ENCODE data around the gene GABRG3. TPM values are rescaled to one million over a fixed set of nuclear protein-coding genes. Genes with fewer than 3 reads are reported as not detected.

Gene GABRG3
- polyA plus RNA-seq, 1 donor (not counting 4 experiments of a cell fraction or from before 2014, with no cell fraction given), result not detected

DNA sequence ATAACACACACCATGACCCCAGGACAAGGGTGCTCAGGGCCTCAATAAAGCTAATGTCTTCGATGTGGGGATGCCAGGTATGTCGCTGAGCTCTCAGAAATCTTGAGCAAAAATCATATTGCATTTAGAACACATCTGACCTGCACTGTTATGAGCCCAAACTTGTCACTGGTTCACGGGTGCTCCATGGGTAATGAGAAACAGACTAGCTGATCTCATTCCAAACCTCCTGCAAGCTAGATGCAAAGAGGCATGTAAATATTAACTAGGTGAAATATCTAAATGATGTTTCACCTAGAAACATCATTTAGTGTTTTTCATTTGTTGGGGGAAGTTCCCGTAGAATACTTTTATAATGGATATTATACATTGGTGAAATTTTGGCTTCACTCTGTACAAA is 578.8 kb downstream of the GABRG3 start:
- no peak overlapping the region for H3K27ac ChIP-seq (ENCODE audit: control insufficient read depth, insufficient read depth, low read length)
- no peaks in the 10 kb centered on the region for H3K79me2 ChIP-seq (ENCODE audit: control insufficient read depth, insufficient read depth, low read length)
- no peak overlapping the region for H2AFZ ChIP-seq (ENCODE audit: control insufficient read depth, low read length)
- dilution Hi-C loops (cut with MboI; ENCODE audit: extremely low pct_ligation_motif_present, low sequenced_read_pairs), result no loop called here
- H4K20me1 ChIP-seq (ENCODE audit: control insufficient read depth, extremely low read depth, insufficient read depth, low read length), result no peaks in the 10 kb centered on the region
- no peaks in the 10 kb centered on the region for H3K4me1 ChIP-seq (ENCODE audit: control insufficient read depth, extremely low read depth, insufficient read depth, low read length)
- H3K9me3 ChIP-seq (ENCODE audit: control insufficient read depth, low read depth, low read length), result no peaks in the 10 kb centered on the region
- no peaks in the 10 kb centered on the region for H3K9me1 ChIP-seq (ENCODE audit: control insufficient read depth, extremely low read depth, insufficient read depth, low read length)
- DNase-seq (ENCODE audit: low read depth, low spot score) (no peak), FAIRE-seq (no peak)
- TF ChIP-seq, protein P1, sequence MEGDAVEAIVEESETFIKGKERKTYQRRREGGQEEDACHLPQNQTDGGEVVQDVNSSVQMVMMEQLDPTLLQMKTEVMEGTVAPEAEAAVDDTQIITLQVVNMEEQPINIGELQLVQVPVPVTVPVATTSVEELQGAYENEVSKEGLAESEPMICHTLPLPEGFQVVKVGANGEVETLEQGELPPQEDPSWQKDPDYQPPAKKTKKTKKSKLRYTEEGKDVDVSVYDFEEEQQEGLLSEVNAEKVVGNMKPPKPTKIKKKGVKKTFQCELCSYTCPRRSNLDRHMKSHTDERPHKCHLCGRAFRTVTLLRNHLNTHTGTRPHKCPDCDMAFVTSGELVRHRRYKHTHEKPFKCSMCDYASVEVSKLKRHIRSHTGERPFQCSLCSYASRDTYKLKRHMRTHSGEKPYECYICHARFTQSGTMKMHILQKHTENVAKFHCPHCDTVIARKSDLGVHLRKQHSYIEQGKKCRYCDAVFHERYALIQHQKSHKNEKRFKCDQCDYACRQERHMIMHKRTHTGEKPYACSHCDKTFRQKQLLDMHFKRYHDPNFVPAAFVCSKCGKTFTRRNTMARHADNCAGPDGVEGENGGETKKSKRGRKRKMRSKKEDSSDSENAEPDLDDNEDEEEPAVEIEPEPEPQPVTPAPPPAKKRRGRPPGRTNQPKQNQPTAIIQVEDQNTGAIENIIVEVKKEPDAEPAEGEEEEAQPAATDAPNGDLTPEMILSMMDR (optimal IDR thresholded peaks at IDR 0.05 in 1 of 3, IDR thresholded peaks at IDR 0.05 in 1 of 3, conservative IDR thresholded peaks at IDR 0.05 in 1 of 3; ENCODE audit: extremely low read depth in 1 of 3, insufficient read depth in 2 of 3, low read length in 3 of 3), result no peak
- no peak for TF ChIP-seq EZH2 (IDR thresholded peaks at IDR 0.05; ENCODE audit: low read length)
- no peaks in the 10 kb centered on the region for H3K27me3 ChIP-seq (ENCODE audit: control insufficient read depth, extremely low read depth, insufficient read depth, low read length)
- H3K36me3 ChIP-seq (ENCODE audit: control insufficient read depth in 2 of 2, extremely low read depth in 1 of 2, insufficient read depth in 2 of 2, low read length in 2 of 2), result no peaks in the 10 kb centered on the region
- no peak overlapping the region for H3K4me3 ChIP-seq (ENCODE audit: control insufficient read depth in 2 of 3, extremely low read depth in 1 of 3, insufficient read depth in 2 of 3, low read depth in 1 of 3, low read length in 3 of 3)
- no peak overlapping the region for H3K9ac ChIP-seq (ENCODE audit: control insufficient read depth, extremely low read depth, insufficient read depth, low read length)
- H3K4me2 ChIP-seq (ENCODE audit: control insufficient read depth, extremely low read depth, insufficient read depth, low read depth, low read length), result no peak overlapping the region

DNA sequence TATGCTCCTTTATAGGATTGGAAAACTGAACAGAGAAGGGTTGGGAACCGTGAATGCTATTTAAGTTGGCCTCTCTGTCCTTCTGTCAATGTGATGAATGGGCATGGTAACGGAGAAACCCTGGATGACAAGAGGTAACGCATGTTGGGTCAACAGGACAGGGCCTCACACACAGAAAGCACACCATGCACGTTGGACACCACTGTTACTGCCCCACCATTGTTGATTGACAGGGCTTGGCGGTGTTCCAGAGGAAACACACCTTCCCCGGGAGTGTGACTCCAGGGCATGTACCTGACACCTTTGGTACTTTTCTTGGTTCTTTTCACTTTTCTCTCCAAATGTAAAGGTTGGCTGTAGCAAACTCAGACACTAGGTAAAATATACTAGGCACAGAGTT is 579.7 kb downstream of the GABRG3 start:
- FAIRE-seq (no peak), DNase-seq (ENCODE audit: low read depth, low spot score) (no peak)
- no peak overlapping the region for H3K4me2 ChIP-seq (ENCODE audit: control insufficient read depth, extremely low read depth, insufficient read depth, low read depth, low read length)
- dilution Hi-C loops (cut with MboI; ENCODE audit: extremely low pct_ligation_motif_present, low sequenced_read_pairs), result no loop called here
- H3K36me3 ChIP-seq (ENCODE audit: control insufficient read depth in 2 of 2, extremely low read depth in 1 of 2, insufficient read depth in 2 of 2, low read length in 2 of 2), result no peaks in the 10 kb centered on the region
- H3K9me1 ChIP-seq (ENCODE audit: control insufficient read depth, extremely low read depth, insufficient read depth, low read length), result no peaks in the 10 kb centered on the region
- H3K27me3 ChIP-seq (ENCODE audit: control insufficient read depth, extremely low read depth, insufficient read depth, low read length), result no peaks in the 10 kb centered on the region
- TF ChIP-seq, protein P1 (optimal IDR thresholded peaks at IDR 0.05 in 1 of 3, IDR thresholded peaks at IDR 0.05 in 1 of 3, conservative IDR thresholded peaks at IDR 0.05 in 1 of 3; ENCODE audit: extremely low read depth in 1 of 3, insufficient read depth in 2 of 3, low read length in 3 of 3), result no peak
- TF ChIP-seq EZH2 (IDR thresholded peaks at IDR 0.05; ENCODE audit: low read length), result no peak
- no peaks in the 10 kb centered on the region for H3K79me2 ChIP-seq (ENCODE audit: control insufficient read depth, insufficient read depth, low read length)
- no peaks in the 10 kb centered on the region for H3K9me3 ChIP-seq (ENCODE audit: control insufficient read depth, low read depth, low read length)
- H3K9ac ChIP-seq (ENCODE audit: control insufficient read depth, extremely low read depth, insufficient read depth, low read length), result no peak overlapping the region
- no peak overlapping the region for H3K4me3 ChIP-seq (ENCODE audit: control insufficient read depth in 2 of 3, extremely low read depth in 1 of 3, insufficient read depth in 2 of 3, low read depth in 1 of 3, low read length in 3 of 3)
- H4K20me1 ChIP-seq (ENCODE audit: control insufficient read depth, extremely low read depth, insufficient read depth, low read length), result no peaks in the 10 kb centered on the region
- H3K27ac ChIP-seq (ENCODE audit: control insufficient read depth, insufficient read depth, low read length), result no peak overlapping the region
- no peak overlapping the region for H2AFZ ChIP-seq (ENCODE audit: control insufficient read depth, low read length)
- no peaks in the 10 kb centered on the region for H3K4me1 ChIP-seq (ENCODE audit: control insufficient read depth, extremely low read depth, insufficient read depth, low read length)
